Sigmoid colon (tissue), 7 donors: ENCODE results near the gene XPA. TPM values are rescaled to one million over a fixed set of nuclear protein-coding genes. Genes with fewer than 3 reads are reported as not detected.

ENCODE experiments used
- DNase-seq: peaks from one replicate; pipeline ENCODE4 v3.0.0-alpha.2; 2019
- H3K27ac ChIP-seq, 4 donors: fragments of 200-600 bp; sonication (generic); one replicate each; pipeline ENCODE4 v1.5.1; 2016 to 2019; ENCODE audit warnings: mild to moderate bottlenecking in 1 of 4
- H3K27me3 ChIP-seq, 3 donors: fragments of 200-600 bp; sonication (generic); one replicate each; pipeline ENCODE4 v1.5.1; 2019; ENCODE audit warnings: mild to moderate bottlenecking in 1 of 3
- H3K36me3 ChIP-seq, 4 donors: fragments of 200-600 bp; sonication (generic); one replicate each; pipeline ENCODE4 v1.5.1; 2016 to 2019
- H3K4me1 ChIP-seq, 4 donors: fragments of 200-600 bp; sonication (generic); one replicate each; pipeline ENCODE4 v1.5.1; 2017 to 2019
- H3K4me3 ChIP-seq, 4 donors: fragments of 200-600 bp; sonication (generic); one replicate each; pipeline ENCODE4 v1.5.1; 2017 to 2019; ENCODE audit warnings: mild to moderate bottlenecking in 2 of 4, moderate library complexity in 1 of 4
- H3K9me3 ChIP-seq, 4 donors: fragments of 200-600 bp in 3 of 4; sonication (generic) in 3 of 4; one replicate each; pipeline versions ENCODE4 v1.5.1 to v1.6.1; 2013 to 2019
- EP300 ChIP-seq, 4 donors: sonication (generic); formaldehyde crosslinking; IDR thresholded peaks; one replicate each; pipeline ENCODE4 v1.6.1; 2017; ENCODE audit warnings: antibody characterized with exemption in 4 of 4
- POLR2A ChIP-seq, 2 donors: fragments of 450-650 bp; IDR thresholded peaks; one replicate each; pipeline ENCODE4 v1.6.1; 2016; ENCODE audit warnings: antibody characterized with exemption in 2 of 2, mild to moderate bottlenecking in 2 of 2, moderate library complexity in 2 of 2
- POLR2AphosphoS5 ChIP-seq, 4 donors: sonication (generic); formaldehyde crosslinking; IDR thresholded peaks; one replicate each; pipeline ENCODE4 v1.6.1; 2017; ENCODE audit warnings: antibody characterized with exemption in 4 of 4
- WGBS, 2 donors: extraction: QIAGEN DNeasy Blood & Tissue Kit; methylation state at CpG; one replicate each; pipeline ENCODE4 v1.1.7; 2013; 5-methylcytosine and 5-hydroxymethylcytosine counted together
- intact Hi-C: fragments of 100-400 bp; cut with DNase I; formaldehyde crosslinking; loops from one replicate; pipeline ENCODE4 v1.15.1; 2023
- polyA plus RNA-seq, 3 donors: library from polyadenylated mRNA; stranded (reverse); fragments of 200-250 nt; gene quantifications; one replicate each; pipeline ENCODE4 v1.2.3, GENCODE V29; 2013
- total RNA-seq, 4 donors: library from RNA; depleted of rRNA; stranded (reverse); fragments of >200 nt; gene quantifications; one replicate each; pipeline ENCODE4 v1.1.0, GENCODE V29; 2016
- TF ChIP-seq, protein P1 (sequence below), 4 experiments: fragments of 450-650 bp in 3 of 4; fragments of 200-600 bp in 1 of 4; IDR thresholded peaks; one replicate each; pipeline ENCODE4 v1.5.1; 2016 to 2019; ENCODE audit warnings: antibody characterized with exemption in 4 of 4, mild to moderate bottlenecking in 3 of 4, moderate library complexity in 2 of 4
- donor health status: healthy with polysubstance abuse.
- donor health status: Bipolar disorder and iron deficiency.
- donor health status: healthy.

Gene XPA
- total and polyA plus RNA-seq, 7 donors = 8.8 to 33.2 (median 21.7) TPM

DNA sequence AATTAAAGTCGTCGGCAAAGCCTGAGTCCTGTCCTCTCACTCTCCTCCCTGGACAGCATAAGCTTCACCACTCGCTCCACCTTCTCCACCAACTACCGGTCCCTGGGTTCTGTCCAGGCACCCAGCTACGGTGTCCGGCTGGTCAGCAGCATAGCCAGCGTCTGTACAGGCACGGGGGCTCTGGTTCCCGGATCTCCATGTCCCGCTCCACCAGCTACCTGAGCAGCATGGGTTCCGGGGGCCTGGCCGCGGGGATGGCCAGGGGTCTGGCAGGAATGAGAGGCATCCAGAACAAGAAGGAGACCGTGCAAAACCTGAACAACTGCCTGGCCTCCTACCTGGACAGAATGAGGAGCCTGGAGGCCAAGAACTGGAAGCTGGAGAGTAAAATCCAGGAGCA is 1.7 kb upstream of the XPA start:
- TF ChIP-seq POLR2A (IDR thresholded peaks at IDR 0.05) (no peak), POLR2AphosphoS5 (IDR thresholded peaks at IDR 0.05) (no peak), EP300 (IDR thresholded peaks at IDR 0.05) (no peak)
- no peaks in the 10 kb centered on the region for H3K9me3 ChIP-seq

GRCh38 chr9:97697837-97698236 is 697 bp upstream of the XPA start:
- Histone ChIP-seq H3K9me3 (no peaks in the 10 kb centered on the region), H3K4me3 (peak overlapping the region in 2 of 4 donors; percentile 65 to 99), H3K36me3 (peaks cover 0 to 6% (median 0%) of the 10 kb centered on the region in 4 donors), H3K4me1 (peaks cover 0 to 36% (median 31%) of the 10 kb centered on the region in 4 donors), H3K27ac (peak overlapping the region; percentile 87 to 97 (median 92)), H3K27me3 (no peaks in the 10 kb centered on the region)
- no peak for DNase-seq
- WGBS, 2 donors = 26 to 49% methylated on average over 1 of the region's 1 CpG
- no peak for TF ChIP-seq POLR2AphosphoS5 (IDR thresholded peaks at IDR 0.05)
- no peak for TF ChIP-seq EP300 (IDR thresholded peaks at IDR 0.05)
- no peak for TF ChIP-seq POLR2A (IDR thresholded peaks at IDR 0.05)
- TF ChIP-seq, protein P1, sequence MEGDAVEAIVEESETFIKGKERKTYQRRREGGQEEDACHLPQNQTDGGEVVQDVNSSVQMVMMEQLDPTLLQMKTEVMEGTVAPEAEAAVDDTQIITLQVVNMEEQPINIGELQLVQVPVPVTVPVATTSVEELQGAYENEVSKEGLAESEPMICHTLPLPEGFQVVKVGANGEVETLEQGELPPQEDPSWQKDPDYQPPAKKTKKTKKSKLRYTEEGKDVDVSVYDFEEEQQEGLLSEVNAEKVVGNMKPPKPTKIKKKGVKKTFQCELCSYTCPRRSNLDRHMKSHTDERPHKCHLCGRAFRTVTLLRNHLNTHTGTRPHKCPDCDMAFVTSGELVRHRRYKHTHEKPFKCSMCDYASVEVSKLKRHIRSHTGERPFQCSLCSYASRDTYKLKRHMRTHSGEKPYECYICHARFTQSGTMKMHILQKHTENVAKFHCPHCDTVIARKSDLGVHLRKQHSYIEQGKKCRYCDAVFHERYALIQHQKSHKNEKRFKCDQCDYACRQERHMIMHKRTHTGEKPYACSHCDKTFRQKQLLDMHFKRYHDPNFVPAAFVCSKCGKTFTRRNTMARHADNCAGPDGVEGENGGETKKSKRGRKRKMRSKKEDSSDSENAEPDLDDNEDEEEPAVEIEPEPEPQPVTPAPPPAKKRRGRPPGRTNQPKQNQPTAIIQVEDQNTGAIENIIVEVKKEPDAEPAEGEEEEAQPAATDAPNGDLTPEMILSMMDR (IDR thresholded peaks at IDR 0.05) = no peak
- intact Hi-C loops = loop anchor here (5.0 to 10.0 kb wide), 2 partner anchors 567 to 1099 kb away; partner anchors contain the start of gene ANKS6

More for the DNA sequence above, 1.7 kb upstream of the XPA start:
- no peak overlapping the region for H3K4me3 ChIP-seq
- peaks cover 0 to 35% (median 31%) of the 10 kb centered on the region in 4 donors for H3K4me1 ChIP-seq
- no peaks in the 10 kb centered on the region for H3K36me3 ChIP-seq
- intact Hi-C loops = loop anchor here (5.0 to 10.0 kb wide), 2 partner anchors 566 to 1098 kb away; partner anchors contain the start of gene ANKS6
- 94 to 95% methylated on average over 14 of the region's 14 CpGs for WGBS, 2 donors
- no peaks in the 10 kb centered on the region for H3K27me3 ChIP-seq
- no peak overlapping the region for H3K27ac ChIP-seq
- DNase-seq = no peak

GRCh38 chr9:97695995-97696802 is 941 bp downstream of the XPA start:
- H3K9me3 ChIP-seq = no peaks in the 10 kb centered on the region
- peak overlapping the region; percentile 87 to 97 (median 92) for H3K27ac ChIP-seq
- TF ChIP-seq POLR2A (IDR thresholded peaks at IDR 0.05) (no peak), POLR2AphosphoS5 (IDR thresholded peaks at IDR 0.05) (no peak), EP300 (IDR thresholded peaks at IDR 0.05) (no peak)
- TF ChIP-seq, protein P1 (IDR thresholded peaks at IDR 0.05) = no peak
- DNase-seq = no peak
- no peaks in the 10 kb centered on the region for H3K27me3 ChIP-seq
- H3K36me3 ChIP-seq = peaks cover 3 to 23% (median 7%) of the 10 kb centered on the region in 4 donors
- intact Hi-C loops = loop anchor here (5.0 to 10.0 kb wide), 2 partner anchors 569 to 1101 kb away; partner anchors contain the start of gene ANKS6
- H3K4me1 ChIP-seq = peaks cover 0 to 36% (median 31%) of the 10 kb centered on the region in 4 donors
- WGBS, 2 donors = 11 to 17% methylated on average over 9 of the region's 9 CpGs
- H3K4me3 ChIP-seq = peak overlapping the region; percentile 65 to 99 (median 68)

- no peaks in the 10 kb centered on the region for H3K9me3 ChIP-seq
- 73 to 86% methylated on average over 3 of the region's 3 CpGs for WGBS, 2 donors
- H3K36me3 ChIP-seq = peaks cover 5 to 31% (median 15%) of the 10 kb centered on the region in 4 donors
- H3K27ac ChIP-seq = no peak overlapping the region
- DNase-seq = no peak
- H3K4me1 ChIP-seq = peaks cover 0 to 36% (median 31%) of the 10 kb centered on the region in 4 donors
- no peaks in the 10 kb centered on the region for H3K27me3 ChIP-seq
- intact Hi-C loops = loop anchor here (5.0 to 10.0 kb wide), 2 partner anchors 569 to 1102 kb away; partner anchors contain the start of gene ANKS6
- TF ChIP-seq POLR2AphosphoS5 (IDR thresholded peaks at IDR 0.05) (no peak), EP300 (IDR thresholded peaks at IDR 0.05) (no peak), POLR2A (IDR thresholded peaks at IDR 0.05) (no peak)
- TF ChIP-seq, protein P1 (IDR thresholded peaks at IDR 0.05) = no peak
- H3K4me3 ChIP-seq = peak overlapping the region in 1 of 4 donors; percentile 65
Measured at GRCh38 chr9:97695390-97695789, 1.8 kb downstream of the XPA start.

- Histone ChIP-seq H3K4me1 (peaks cover 0 to 37% (median 31%) of the 10 kb centered on the region in 4 donors), H3K27ac (no peak overlapping the region)
- intact Hi-C loops = loop anchor here (5.0 to 10.0 kb wide), 2 partner anchors 570 to 1103 kb away; partner anchors contain the start of gene ANKS6
Measured at GRCh38 chr9:97694769-97695168, 2.4 kb downstream of the XPA start.

More at GRCh38 chr9:97694769-97695168, 2.4 kb downstream of the XPA start:
- Histone ChIP-seq H3K36me3 (peaks cover 5 to 37% (median 18%) of the 10 kb centered on the region in 4 donors), H3K4me3 (no peak overlapping the region), H3K27me3 (no peaks in the 10 kb centered on the region), H3K9me3 (no peaks in the 10 kb centered on the region)
- TF ChIP-seq, protein P1 (IDR thresholded peaks at IDR 0.05) = no peak
- TF ChIP-seq POLR2AphosphoS5 (IDR thresholded peaks at IDR 0.05) (no peak), EP300 (IDR thresholded peaks at IDR 0.05) (no peak), POLR2A (IDR thresholded peaks at IDR 0.05) (no peak)
- no peak for DNase-seq
- WGBS, 2 donors = 92 to 95% methylated on average over 7 of the region's 7 CpGs
